Breast epithelium (tissue), 4 donors: ENCODE results near the gene SEMA4C. TPM values are rescaled to one million over a fixed set of nuclear protein-coding genes. Genes with fewer than 3 reads are reported as not detected.

Experiments used
- DNase-seq, 2 donors: peaks; one replicate each; pipeline ENCODE4 v3.0.0-alpha.2; 2019; ENCODE audit warnings: low spot score in 2 of 2
- H3K27ac ChIP-seq, 2 donors: fragments of 200-600 bp; sonication (generic) in 1 of 2; one replicate each; pipeline ENCODE4 v1.5.1; 2016 to 2019; ENCODE audit warnings: mild to moderate bottlenecking in 1 of 2
- H3K27me3 ChIP-seq, 2 donors: fragments of 200-600 bp; sonication (generic) in 1 of 2; one replicate each; pipeline versions ENCODE4 v1.5.1 to v1.6.0; 2017 to 2019; ENCODE audit warnings: control low read depth in 1 of 2, mild to moderate bottlenecking in 1 of 2
- H3K36me3 ChIP-seq: fragments of 200-600 bp; one replicate; pipeline ENCODE4 v1.5.1; 2019
- H3K4me1 ChIP-seq, 2 donors: fragments of 200-600 bp; sonication (generic); one replicate each; pipeline ENCODE4 v1.5.1; 2016 to 2019; ENCODE audit warnings: control low read depth in 1 of 2
- H3K4me3 ChIP-seq, 3 donors: fragments of 200-600 bp; sonication (generic); 1 replicate in 2 of 3; 2 replicates in 1 of 3; pipeline ENCODE4 v1.5.1; 2016 to 2019; ENCODE audit warnings: mild to moderate bottlenecking in 3 of 3, moderate library complexity in 2 of 3
- H3K9me3 ChIP-seq, 2 donors: fragments of 200-600 bp; sonication (generic) in 1 of 2; one replicate each; pipeline ENCODE4 v1.5.1; 2016 to 2019; ENCODE audit warnings: control low read depth in 1 of 2
- CTCF ChIP-seq, 3 donors: fragments of 450-650 bp; IDR thresholded peaks; one replicate each; pipeline ENCODE4 v1.5.1; 2016 to 2017; ENCODE audit warnings: antibody characterized with exemption in 3 of 3, mild to moderate bottlenecking in 3 of 3, moderate library complexity in 3 of 3
- POLR2A ChIP-seq: fragments of 450-650 bp; IDR thresholded peaks from one replicate; pipeline ENCODE4 v1.6.1; 2016; ENCODE audit warnings: antibody characterized with exemption, mild to moderate bottlenecking, moderate library complexity
- POLR2AphosphoS5 ChIP-seq, 3 donors: sonication (generic); formaldehyde crosslinking; IDR thresholded peaks; one replicate each; pipeline ENCODE4 v1.6.1; 2017; ENCODE audit warnings: antibody characterized with exemption in 3 of 3
- intact Hi-C: fragments of 100-400 bp; cut with DNase I; formaldehyde crosslinking; loops from one replicate; pipeline ENCODE4 v1.15.1; 2023; ENCODE audit warnings: low total_unique reads
- total RNA-seq, 3 donors: library from RNA; depleted of rRNA; stranded (reverse); fragments of >200 nt; gene quantifications; one replicate each; pipeline ENCODE4 v1.1.0, GENCODE V29; 2016

Gene SEMA4C
- total RNA-seq, 3 donors from 2014 or later, result 17.9 to 37.3 (median 31.5) TPM

- TF ChIP-seq POLR2AphosphoS5 (IDR thresholded peaks at IDR 0.05) (no peak), CTCF (IDR thresholded peaks at IDR 0.05) (no peak), POLR2A (no peak)
- Histone ChIP-seq H3K4me1 (peaks cover 2 to 10% of the 10 kb centered on the region in 2 donors), H3K9me3 (no peaks in the 10 kb centered on the region), H3K27ac (no peak overlapping the region), H3K4me3 (no peak overlapping the region), H3K27me3 (no peaks in the 10 kb centered on the region), H3K36me3 (no peaks in the 10 kb centered on the region)
- DNase-seq, result no peak
- intact Hi-C loops, result no loop called here
Measured at GRCh38 chr2:96878796-96879544, 9.1 kb upstream of the SEMA4C start.

- Histone ChIP-seq H3K36me3 (no peaks in the 10 kb centered on the region), H3K27ac (no peak overlapping the region), H3K9me3 (no peaks in the 10 kb centered on the region), H3K4me1 (peaks cover 5 to 10% of the 10 kb centered on the region in 2 donors), H3K27me3 (no peaks in the 10 kb centered on the region), H3K4me3 (no peak overlapping the region)
- DNase-seq, result no peak
- TF ChIP-seq POLR2A, result no peak
- no peak for TF ChIP-seq POLR2AphosphoS5 (IDR thresholded peaks at IDR 0.05)
- TF ChIP-seq CTCF (IDR thresholded peaks at IDR 0.05), result no peak
- intact Hi-C loops, result no loop called here
Measured at GRCh38 chr2:96878171-96878570, 8.3 kb upstream of the SEMA4C start.

- Histone ChIP-seq H3K27ac (no peak overlapping the region), H3K4me1 (peaks cover 5 to 10% of the 10 kb centered on the region in 2 donors), H3K27me3 (no peaks in the 10 kb centered on the region), H3K4me3 (no peak overlapping the region), H3K9me3 (no peaks in the 10 kb centered on the region), H3K36me3 (no peaks in the 10 kb centered on the region)
- TF ChIP-seq CTCF (IDR thresholded peaks at IDR 0.05) (no peak), POLR2AphosphoS5 (IDR thresholded peaks at IDR 0.05) (no peak), POLR2A (no peak)
- intact Hi-C loops, result no loop called here
- DNase-seq, result no peak
Measured at GRCh38 chr2:96877631-96878092, 7.8 kb upstream of the SEMA4C start.

- intact Hi-C loops, result no loop called here
- Histone ChIP-seq H3K4me1 (peaks cover 5 to 10% of the 10 kb centered on the region in 2 donors), H3K4me3 (no peak overlapping the region), H3K36me3 (no peaks in the 10 kb centered on the region), H3K9me3 (no peaks in the 10 kb centered on the region), H3K27me3 (no peaks in the 10 kb centered on the region), H3K27ac (no peak overlapping the region)
- TF ChIP-seq CTCF (IDR thresholded peaks at IDR 0.05), result no peak
- no peak for TF ChIP-seq POLR2AphosphoS5 (IDR thresholded peaks at IDR 0.05)
- TF ChIP-seq POLR2A, result no peak
- no peak for DNase-seq
Measured at GRCh38 chr2:96877042-96877451, 7.2 kb upstream of the SEMA4C start.

- intact Hi-C loops, result no loop called here
- H3K27me3 ChIP-seq, result no peaks in the 10 kb centered on the region
- TF ChIP-seq CTCF (IDR thresholded peaks at IDR 0.05), result no peak
- no peak for TF ChIP-seq POLR2A
- no peak for TF ChIP-seq POLR2AphosphoS5 (IDR thresholded peaks at IDR 0.05)
Measured at GRCh38 chr2:96876269-96877041, 6.6 kb upstream of the SEMA4C start.

More at GRCh38 chr2:96876269-96877041, 6.6 kb upstream of the SEMA4C start:
- H3K36me3 ChIP-seq, result no peaks in the 10 kb centered on the region
- H3K9me3 ChIP-seq, result no peaks in the 10 kb centered on the region
- DNase-seq, result no peak
- no peak overlapping the region for H3K4me3 ChIP-seq
- H3K27ac ChIP-seq, result peak overlapping the region; percentile 30 to 82
- H3K4me1 ChIP-seq, result peaks cover 5 to 10% of the 10 kb centered on the region in 2 donors
